ENCODE results near the gene RAD51B. TPM values are rescaled to one million over a fixed set of nuclear protein-coding genes. Genes with fewer than 3 reads are reported as not detected.

The RAD51B gene
- total RNA-seq, 1 donor from 2014 or later = 28.5 TPM

GRCh38 chr14:67782090-67782489, 37.5 kb upstream of the RAD51B start:
- Histone ChIP-seq H3K27me3 (no peaks in the 10 kb centered on the region), H3K36me3 (peaks cover 0 to 90% of the 10 kb centered on the region in 2 donors), H3K4me3 (no peak overlapping the region), H3K9me3 (no peaks in the 10 kb centered on the region), H3K4me1 (no peaks in the 10 kb centered on the region), H3K27ac (no peak overlapping the region)
- DNase-seq (ENCODE audit: extremely low spot score in 2 of 2) = no peak
- TF ChIP-seq CTCF (IDR thresholded peaks at IDR 0.05) (no peak), POLR2AphosphoS5 (IDR thresholded peaks at IDR 0.05; ENCODE audit: insufficient read depth in 1 of 2, low read depth in 1 of 2) (no peak), POLR2A (IDR thresholded peaks at IDR 0.05) (no peak)
- intact Hi-C loops (cut with DNase I) = no loop called here

- no peak overlapping the region for H3K27ac ChIP-seq
- no peaks in the 10 kb centered on the region for H3K9me3 ChIP-seq
- no peaks in the 10 kb centered on the region for H3K27me3 ChIP-seq
- TF ChIP-seq POLR2A (IDR thresholded peaks at IDR 0.05) (no peak), CTCF (IDR thresholded peaks at IDR 0.05) (no peak), POLR2AphosphoS5 (IDR thresholded peaks at IDR 0.05; ENCODE audit: insufficient read depth in 1 of 2, low read depth in 1 of 2) (no peak)
- H3K36me3 ChIP-seq = peaks cover 0 to 92% of the 10 kb centered on the region in 2 donors
- no peak overlapping the region for H3K4me3 ChIP-seq
- intact Hi-C loops (cut with DNase I) = no loop called here
- H3K4me1 ChIP-seq = no peaks in the 10 kb centered on the region
- DNase-seq (ENCODE audit: extremely low spot score in 2 of 2) = no peak
Measured at GRCh38 chr14:67784244-67784823, 35.2 kb upstream of the RAD51B start.

GRCh38 chr14:67785270-67786109, 34.1 kb upstream of the RAD51B start:
- peaks cover 0 to 91% of the 10 kb centered on the region in 2 donors for H3K36me3 ChIP-seq
- H3K4me3 ChIP-seq = no peak overlapping the region
- H3K9me3 ChIP-seq = no peaks in the 10 kb centered on the region
- no peaks in the 10 kb centered on the region for H3K27me3 ChIP-seq
- DNase-seq (ENCODE audit: extremely low spot score in 2 of 2) = no peak
- no peaks in the 10 kb centered on the region for H3K4me1 ChIP-seq
- TF ChIP-seq CTCF (IDR thresholded peaks at IDR 0.05) (no peak), POLR2A (IDR thresholded peaks at IDR 0.05) (no peak), POLR2AphosphoS5 (IDR thresholded peaks at IDR 0.05; ENCODE audit: insufficient read depth in 1 of 2, low read depth in 1 of 2) (no peak)
- no peak overlapping the region for H3K27ac ChIP-seq
- intact Hi-C loops (cut with DNase I) = no loop called here

GRCh38 chr14:67787673-67788072, 31.9 kb upstream of the RAD51B start:
- intact Hi-C loops (cut with DNase I) = no loop called here
- Histone ChIP-seq H3K27ac (no peak overlapping the region), H3K27me3 (no peaks in the 10 kb centered on the region), H3K9me3 (no peaks in the 10 kb centered on the region), H3K4me1 (no peaks in the 10 kb centered on the region), H3K4me3 (no peak overlapping the region), H3K36me3 (peaks cover 0 to 78% of the 10 kb centered on the region in 2 donors)
- DNase-seq (ENCODE audit: extremely low spot score in 2 of 2) = no peak
- TF ChIP-seq POLR2A (IDR thresholded peaks at IDR 0.05) = no peak
- TF ChIP-seq CTCF (IDR thresholded peaks at IDR 0.05) = no peak
- no peak for TF ChIP-seq POLR2AphosphoS5 (IDR thresholded peaks at IDR 0.05; ENCODE audit: insufficient read depth in 1 of 2, low read depth in 1 of 2)

- Histone ChIP-seq H3K4me3 (no peak overlapping the region), H3K27ac (no peak overlapping the region), H3K36me3 (peaks cover 0 to 93% of the 10 kb centered on the region in 2 donors), H3K4me1 (no peaks in the 10 kb centered on the region), H3K27me3 (no peaks in the 10 kb centered on the region), H3K9me3 (no peaks in the 10 kb centered on the region)
- DNase-seq (ENCODE audit: extremely low spot score in 2 of 2) = no peak
- TF ChIP-seq POLR2AphosphoS5 (IDR thresholded peaks at IDR 0.05; ENCODE audit: insufficient read depth in 1 of 2, low read depth in 1 of 2) (no peak), POLR2A (IDR thresholded peaks at IDR 0.05) (no peak), CTCF (IDR thresholded peaks at IDR 0.05) (no peak)
- intact Hi-C loops (cut with DNase I) = no loop called here
Measured at GRCh38 chr14:67798731-67799130, 20.8 kb upstream of the RAD51B start.

All from vagina (tissue), 2 donors.